Measurements from ENCODE around the gene TNC. TPM values are rescaled to one million over a fixed set of nuclear protein-coding genes. Genes with fewer than 3 reads are reported as not detected.

TNC gene
- total RNA-seq, 2 donors from 2014 or later: 7.4 to 16.9 TPM

DNA sequence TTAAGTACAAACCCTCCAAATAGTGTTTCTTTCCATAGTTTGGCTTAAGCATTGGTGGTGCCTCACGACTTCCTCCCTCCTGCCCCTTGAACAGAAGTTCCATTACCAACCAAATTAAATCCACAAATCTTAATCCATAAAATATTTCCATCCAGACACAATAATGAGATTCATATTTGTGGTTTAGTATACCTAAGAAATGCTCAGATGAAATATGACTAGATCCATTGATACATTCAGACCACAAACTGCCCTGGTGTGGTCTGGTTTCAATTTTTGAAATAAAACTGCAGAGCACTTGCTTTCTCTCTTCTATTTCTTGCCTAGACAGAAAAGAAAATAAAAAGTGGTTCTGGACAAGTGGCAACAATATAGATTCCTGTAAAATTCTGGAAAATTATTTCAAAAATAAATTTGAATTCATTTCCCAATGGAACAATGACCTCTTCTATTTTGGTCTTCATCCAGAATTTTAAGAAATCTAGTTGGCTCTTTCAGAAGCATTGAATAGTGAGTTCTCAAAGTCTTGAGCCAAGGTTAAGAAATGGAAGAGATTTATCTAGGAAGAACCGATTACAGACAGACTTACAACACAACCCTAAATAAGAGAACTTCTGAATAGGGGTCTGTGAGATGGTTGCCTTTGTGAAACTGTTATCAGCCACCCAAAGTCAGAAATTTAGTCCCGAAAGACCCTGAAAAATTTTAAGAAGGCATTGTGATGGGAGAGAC lies 14.0 kb downstream of the TNC start:
- Histone ChIP-seq H3K4me3 (no peak overlapping the region), H3K4me1 (no peaks in the 10 kb centered on the region), H3K9me3 (no peaks in the 10 kb centered on the region), H3K36me3 (no peaks in the 10 kb centered on the region), H3K27ac (no peak overlapping the region), H3K27me3 (no peaks in the 10 kb centered on the region)
- DNase-seq (ENCODE audit: low spot score): no peak
- TF ChIP-seq, protein P1, sequence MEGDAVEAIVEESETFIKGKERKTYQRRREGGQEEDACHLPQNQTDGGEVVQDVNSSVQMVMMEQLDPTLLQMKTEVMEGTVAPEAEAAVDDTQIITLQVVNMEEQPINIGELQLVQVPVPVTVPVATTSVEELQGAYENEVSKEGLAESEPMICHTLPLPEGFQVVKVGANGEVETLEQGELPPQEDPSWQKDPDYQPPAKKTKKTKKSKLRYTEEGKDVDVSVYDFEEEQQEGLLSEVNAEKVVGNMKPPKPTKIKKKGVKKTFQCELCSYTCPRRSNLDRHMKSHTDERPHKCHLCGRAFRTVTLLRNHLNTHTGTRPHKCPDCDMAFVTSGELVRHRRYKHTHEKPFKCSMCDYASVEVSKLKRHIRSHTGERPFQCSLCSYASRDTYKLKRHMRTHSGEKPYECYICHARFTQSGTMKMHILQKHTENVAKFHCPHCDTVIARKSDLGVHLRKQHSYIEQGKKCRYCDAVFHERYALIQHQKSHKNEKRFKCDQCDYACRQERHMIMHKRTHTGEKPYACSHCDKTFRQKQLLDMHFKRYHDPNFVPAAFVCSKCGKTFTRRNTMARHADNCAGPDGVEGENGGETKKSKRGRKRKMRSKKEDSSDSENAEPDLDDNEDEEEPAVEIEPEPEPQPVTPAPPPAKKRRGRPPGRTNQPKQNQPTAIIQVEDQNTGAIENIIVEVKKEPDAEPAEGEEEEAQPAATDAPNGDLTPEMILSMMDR (IDR thresholded peaks at IDR 0.05): no peak

- Histone ChIP-seq H3K36me3 (no peaks in the 10 kb centered on the region), H3K4me1 (no peaks in the 10 kb centered on the region), H3K27ac (no peak overlapping the region), H3K4me3 (no peak overlapping the region), H3K9me3 (no peaks in the 10 kb centered on the region), H3K27me3 (no peaks in the 10 kb centered on the region)
- DNase-seq (ENCODE audit: low spot score): no peak
- TF ChIP-seq, protein P1 (IDR thresholded peaks at IDR 0.05): no peak
Observed at GRCh38 chr9:115099901-115100300, 18.1 kb downstream of the TNC start.

- no peaks in the 10 kb centered on the region for H3K4me1 ChIP-seq
- H3K27me3 ChIP-seq: no peaks in the 10 kb centered on the region
- H3K9me3 ChIP-seq: no peaks in the 10 kb centered on the region
- no peak overlapping the region for H3K4me3 ChIP-seq
- H3K27ac ChIP-seq: no peak overlapping the region
- TF ChIP-seq, protein P1 (IDR thresholded peaks at IDR 0.05): no peak
- no peak for DNase-seq (ENCODE audit: low spot score)
- H3K36me3 ChIP-seq: no peaks in the 10 kb centered on the region
Observed at GRCh38 chr9:115098226-115098965, 19.6 kb downstream of the TNC start.

DNA sequence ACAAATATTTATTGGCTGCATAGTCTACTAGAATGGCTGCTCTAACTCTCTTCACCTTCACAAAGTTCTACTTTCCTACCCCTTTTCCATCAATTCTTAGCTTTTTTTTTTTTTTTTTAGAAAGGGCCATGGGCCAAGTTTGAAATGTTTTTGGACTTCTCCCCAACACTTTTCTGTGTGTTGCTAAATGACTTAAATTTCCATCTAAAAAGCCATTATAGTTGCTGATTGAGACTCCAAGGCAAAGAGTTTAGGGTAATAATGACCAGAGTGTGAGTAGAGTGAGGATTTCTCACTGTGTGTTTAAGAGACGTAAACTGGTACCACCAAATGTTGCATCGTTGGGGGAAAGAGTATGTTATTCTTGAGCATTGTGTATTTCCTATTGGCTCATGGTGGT lies 24.4 kb downstream of the TNC start:
- no peak for DNase-seq (ENCODE audit: low spot score)
- Histone ChIP-seq H3K9me3 (no peaks in the 10 kb centered on the region), H3K36me3 (no peaks in the 10 kb centered on the region), H3K4me3 (no peak overlapping the region), H3K27me3 (no peaks in the 10 kb centered on the region), H3K4me1 (no peaks in the 10 kb centered on the region), H3K27ac (no peak overlapping the region)
- TF ChIP-seq, protein P1 (IDR thresholded peaks at IDR 0.05): no peak

DNA sequence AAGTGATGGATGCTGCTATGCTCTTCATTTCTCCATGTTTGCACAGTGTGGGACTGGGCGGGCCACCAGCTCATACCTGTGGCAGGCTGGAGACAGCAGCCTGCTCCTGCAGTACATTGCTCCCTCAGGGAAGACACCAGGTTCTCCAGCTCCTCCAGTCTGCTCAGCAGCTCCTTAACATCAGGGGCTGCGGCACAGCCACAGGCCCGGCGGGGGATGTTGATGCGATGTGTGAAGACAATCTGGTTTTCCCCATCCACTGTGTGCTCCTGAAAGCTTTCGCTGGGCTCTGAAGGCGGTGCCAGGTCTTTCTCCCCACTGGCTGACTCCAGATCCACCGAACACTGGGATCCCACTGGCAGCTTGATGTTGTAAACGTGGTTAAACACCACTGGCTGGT lies 27.5 kb downstream of the TNC start:
- DNase-seq (ENCODE audit: low spot score): no peak
- no peaks in the 10 kb centered on the region for H3K36me3 ChIP-seq

More for the DNA sequence above, 27.5 kb downstream of the TNC start:
- no peaks in the 10 kb centered on the region for H3K27me3 ChIP-seq
- TF ChIP-seq, protein P1 (IDR thresholded peaks at IDR 0.05): no peak
- no peak overlapping the region for H3K27ac ChIP-seq
- no peak overlapping the region for H3K4me3 ChIP-seq
- H3K4me1 ChIP-seq: no peaks in the 10 kb centered on the region
- H3K9me3 ChIP-seq: no peaks in the 10 kb centered on the region

All from right atrium auricular region (tissue), 2 donors.